Transverse colon (tissue), 4 donors: ENCODE results near the gene NAGLU. TPM values are rescaled to one million over a fixed set of nuclear protein-coding genes. Genes with fewer than 3 reads are reported as not detected.

Source experiments
- DNase-seq: peaks from one replicate; pipeline ENCODE4 v3.0.0-alpha.2; 2019
- H3K27ac ChIP-seq, 4 donors: fragments of 200-600 bp; sonication (generic); 2 replicates each; pipeline ENCODE4 v1.5.1; 2016 to 2018; ENCODE audit warnings: inconsistent platforms in 4 of 4
- H3K27me3 ChIP-seq: fragments of 200-600 bp; sonication (generic); 2 replicates; pipeline ENCODE4 v1.5.1; 2017; ENCODE audit warnings: inconsistent platforms
- H3K36me3 ChIP-seq, 4 donors: fragments of 200-600 bp; sonication (generic); 2 replicates each; pipeline ENCODE4 v1.5.1; 2017 to 2019; ENCODE audit warnings: inconsistent platforms in 4 of 4
- H3K4me1 ChIP-seq, 4 donors: fragments of 200-600 bp; sonication (generic); 2 replicates each; pipeline ENCODE4 v1.5.1; 2017 to 2020; ENCODE audit warnings: inconsistent platforms in 4 of 4
- H3K4me3 ChIP-seq, 4 donors: fragments of 200-600 bp; sonication (generic); 1 replicate in 1 of 4; 2 replicates in 3 of 4; pipeline versions ENCODE4 v1.5.1 to v1.6.1; 2017 to 2019; ENCODE audit warnings: inconsistent platforms in 4 of 4
- H3K9me3 ChIP-seq, 2 donors: fragments of 200-600 bp; sonication (generic); 2 replicates each; pipeline ENCODE4 v1.5.1; 2017 to 2019; ENCODE audit warnings: inconsistent platforms in 2 of 2
- EP300 ChIP-seq: sonication (generic); formaldehyde crosslinking; IDR thresholded peaks from one replicate; pipeline ENCODE4 v1.6.1; 2017; ENCODE audit warnings: antibody characterized with exemption, low read depth
- POLR2A ChIP-seq: fragments of 450-650 bp; IDR thresholded peaks from one replicate; pipeline ENCODE4 v1.6.1; 2016; ENCODE audit warnings: antibody characterized with exemption, mild to moderate bottlenecking, moderate library complexity
- POLR2AphosphoS5 ChIP-seq, 3 donors: sonication (generic); formaldehyde crosslinking; IDR thresholded peaks; one replicate each; pipeline ENCODE4 v1.6.1; 2016; ENCODE audit warnings: antibody characterized with exemption in 3 of 3
- WGBS, 2 donors: methylation state at CpG; one replicate each; pipeline ENCODE4 v1.1.5; 2018; ENCODE audit warnings: low coverage in 1 of 2; 5-methylcytosine and 5-hydroxymethylcytosine counted together
- in situ Hi-C, 4 donors: fragments of 200-750 bp; cut with MboI; loops; one replicate each; pipeline versions ENCODE4 v1.15.0 to v1.15.1; 2017; ENCODE audit warnings: low sequenced_read_pairs in 3 of 4, low pct_ligation_motif_present in 1 of 4, low pct_unique_long_range_greater_than_20kb in 1 of 4
- intact Hi-C: fragments of 100-400 bp; cut with DNase I; formaldehyde crosslinking; loops from one replicate; pipeline ENCODE4 v1.15.1; 2023; ENCODE audit warnings: low total_unique reads
- total RNA-seq, 4 donors: library from RNA; depleted of rRNA; stranded (reverse); fragments of >200 nt; gene quantifications; one replicate each; pipeline ENCODE4 v1.1.0, GENCODE V29; 2016
- TF ChIP-seq, protein P1 (sequence below), 5 experiments: fragments of 200-600 bp in 3 of 5; fragments of 450-650 bp in 2 of 5; sonication (generic) in 3 of 5; IDR thresholded peaks; 1 replicate in 2 of 5; 2 replicates in 3 of 5; pipeline ENCODE4 v1.5.1; 2016 to 2017; ENCODE audit warnings: antibody characterized with exemption in 5 of 5, inconsistent platforms in 3 of 5, mild to moderate bottlenecking in 2 of 5, moderate library complexity in 1 of 5

NAGLU gene
- total RNA-seq, 4 donors from 2014 or later: 35.4 to 95.7 (median 66.2) TPM

DNA sequence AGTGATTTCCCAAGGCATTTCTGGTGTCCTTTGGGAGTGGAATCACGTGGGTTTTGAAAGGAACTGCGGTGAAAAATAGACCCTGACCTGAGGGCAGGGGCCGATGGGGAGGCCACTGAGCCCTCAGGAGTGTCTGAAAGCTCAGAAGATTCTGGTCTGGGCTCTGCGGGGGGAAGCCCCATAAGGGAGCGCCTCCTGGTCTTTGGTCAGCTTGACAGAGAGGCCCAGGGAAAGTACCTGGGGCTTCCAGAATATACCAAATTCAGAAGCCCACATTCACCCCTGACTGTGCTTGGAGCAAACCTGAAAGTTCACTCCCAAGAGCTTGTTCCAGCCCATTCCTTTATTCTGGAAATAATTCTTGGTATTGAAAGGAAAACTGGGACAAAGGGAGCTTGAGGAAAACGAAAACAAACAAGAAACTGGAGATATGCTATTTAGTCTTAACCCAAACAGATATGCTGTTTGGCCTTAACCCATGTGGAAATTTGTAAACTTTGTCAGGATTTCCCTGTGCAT is 23.2 kb upstream of the NAGLU start:
- Histone ChIP-seq H3K4me3 (no peak overlapping the region), H3K4me1 (peaks cover 2 to 26% (median 8%) of the 10 kb centered on the region in 4 donors), H3K36me3 (peaks cover 0 to 18% (median under 1%) of the 10 kb centered on the region in 4 donors), H3K9me3 (no peaks in the 10 kb centered on the region), H3K27ac (peak overlapping the region; percentile 40 to 64 (median 46)), H3K27me3 (no peaks in the 10 kb centered on the region)
- WGBS, 2 donors: 61% methylated on average over 6 of the region's 6 CpGs; no CpG with 5 or more reads in 1 of the 2 donors
- TF ChIP-seq EP300 (no peak), POLR2AphosphoS5 (IDR thresholded peaks at IDR 0.05) (no peak), POLR2A (no peak)
- TF ChIP-seq, protein P1, sequence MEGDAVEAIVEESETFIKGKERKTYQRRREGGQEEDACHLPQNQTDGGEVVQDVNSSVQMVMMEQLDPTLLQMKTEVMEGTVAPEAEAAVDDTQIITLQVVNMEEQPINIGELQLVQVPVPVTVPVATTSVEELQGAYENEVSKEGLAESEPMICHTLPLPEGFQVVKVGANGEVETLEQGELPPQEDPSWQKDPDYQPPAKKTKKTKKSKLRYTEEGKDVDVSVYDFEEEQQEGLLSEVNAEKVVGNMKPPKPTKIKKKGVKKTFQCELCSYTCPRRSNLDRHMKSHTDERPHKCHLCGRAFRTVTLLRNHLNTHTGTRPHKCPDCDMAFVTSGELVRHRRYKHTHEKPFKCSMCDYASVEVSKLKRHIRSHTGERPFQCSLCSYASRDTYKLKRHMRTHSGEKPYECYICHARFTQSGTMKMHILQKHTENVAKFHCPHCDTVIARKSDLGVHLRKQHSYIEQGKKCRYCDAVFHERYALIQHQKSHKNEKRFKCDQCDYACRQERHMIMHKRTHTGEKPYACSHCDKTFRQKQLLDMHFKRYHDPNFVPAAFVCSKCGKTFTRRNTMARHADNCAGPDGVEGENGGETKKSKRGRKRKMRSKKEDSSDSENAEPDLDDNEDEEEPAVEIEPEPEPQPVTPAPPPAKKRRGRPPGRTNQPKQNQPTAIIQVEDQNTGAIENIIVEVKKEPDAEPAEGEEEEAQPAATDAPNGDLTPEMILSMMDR (IDR thresholded peaks at IDR 0.05): no peak
- in situ Hi-C loops (loop anchor here in 2 of 4 donors (5.0 to 25.0 kb wide), 4 partner anchors 85 to 200 kb away; partner anchors contain the start of gene CAVIN1 (in 1 of the 2)), intact Hi-C loops (no loop called here)
- DNase-seq: no peak

DNA sequence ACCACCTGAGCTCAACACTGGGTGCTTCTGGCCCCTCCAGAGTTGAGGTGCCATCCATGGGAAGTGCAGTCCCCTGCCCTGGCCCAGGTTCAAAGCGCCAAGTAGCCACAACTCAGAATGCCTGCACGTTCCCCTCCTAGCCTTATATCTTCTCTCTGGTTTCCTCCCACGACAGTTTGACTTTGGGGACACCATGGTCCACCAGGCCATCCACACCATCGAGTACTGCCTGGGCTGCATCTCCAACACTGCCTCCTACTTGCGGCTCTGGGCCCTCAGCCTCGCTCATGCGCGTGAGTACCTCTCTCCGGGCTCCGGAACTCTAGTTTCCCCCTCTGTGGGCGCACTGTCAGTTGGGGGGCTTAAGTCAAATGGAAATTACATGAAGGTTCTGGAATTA is 22.4 kb upstream of the NAGLU start:
- DNase-seq: no peak
- H3K27me3 ChIP-seq: no peaks in the 10 kb centered on the region
- no peak for TF ChIP-seq EP300
- TF ChIP-seq POLR2A: no peak
- TF ChIP-seq, protein P1 (IDR thresholded peaks at IDR 0.05): no peak
- no peak for TF ChIP-seq POLR2AphosphoS5 (IDR thresholded peaks at IDR 0.05)
- H3K36me3 ChIP-seq: peaks cover 0 to 10% (median 0%) of the 10 kb centered on the region in 4 donors
- in situ Hi-C loops: loop anchor here in 2 of 4 donors (5.0 to 25.0 kb wide), 4 partner anchors 86 to 201 kb away; partner anchors contain the start of gene CAVIN1 (in 1 of the 2)
- peak overlapping the region; percentile 40 to 64 (median 46) for H3K27ac ChIP-seq
- intact Hi-C loops: no loop called here
- 89 to 97% methylated on average over 5 to 11 of the region's 11 CpGs for WGBS, 2 donors
- peaks cover 11 to 35% (median 17%) of the 10 kb centered on the region in 4 donors for H3K4me1 ChIP-seq
- H3K4me3 ChIP-seq: no peak overlapping the region
- H3K9me3 ChIP-seq: no peaks in the 10 kb centered on the region

DNA sequence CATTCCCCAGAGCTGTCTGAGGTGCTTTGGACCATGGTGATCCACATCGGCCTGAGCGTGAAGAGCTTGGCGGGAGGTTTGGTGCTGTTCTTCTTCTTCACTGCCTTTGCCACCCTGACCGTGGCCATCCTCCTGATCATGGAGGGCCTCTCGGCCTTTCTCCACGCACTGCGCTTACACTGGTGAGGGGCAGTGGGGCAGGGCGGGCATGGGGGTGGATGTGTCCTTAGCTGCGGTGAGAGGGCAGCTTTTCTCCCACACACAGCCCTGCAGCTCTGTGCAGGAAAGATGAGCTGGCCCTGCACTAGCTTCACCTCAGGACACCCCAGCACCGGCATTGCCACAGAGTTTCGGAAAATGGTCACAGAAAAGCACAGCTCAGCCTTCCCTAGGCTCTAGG is 21.8 kb upstream of the NAGLU start:
- WGBS, 2 donors: 98% methylated on average over 10 of the region's 11 CpGs; no CpG with 5 or more reads in 1 of the 2 donors
- TF ChIP-seq EP300 (no peak), POLR2A (no peak), POLR2AphosphoS5 (IDR thresholded peaks at IDR 0.05) (no peak)
- TF ChIP-seq, protein P1 (IDR thresholded peaks at IDR 0.05): no peak
- in situ Hi-C loops: loop anchor here in 2 of 4 donors (5.0 to 25.0 kb wide), 4 partner anchors 87 to 202 kb away; partner anchors contain the start of gene CAVIN1 (in 1 of the 2)

DNA sequence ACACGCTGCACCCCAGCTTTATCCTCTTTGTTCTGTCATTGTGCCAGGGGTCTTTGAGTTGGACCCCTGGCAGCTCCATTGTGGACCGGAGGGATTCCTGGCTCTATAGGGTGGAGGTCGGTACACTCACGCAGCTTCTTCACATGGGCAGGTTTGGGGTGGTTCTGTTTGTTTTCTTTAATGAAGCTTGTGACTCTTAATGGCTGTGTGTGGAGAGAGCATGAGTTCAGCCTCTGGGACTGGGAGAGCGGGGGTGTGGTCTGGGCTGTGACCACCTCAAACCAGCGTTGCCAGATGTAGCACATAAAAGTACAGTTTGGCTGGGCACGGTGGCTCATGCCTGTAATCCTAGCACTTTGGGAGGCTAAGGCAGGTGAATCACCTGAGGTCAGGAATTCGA is 21.2 kb upstream of the NAGLU start:
- H3K27me3 ChIP-seq: no peaks in the 10 kb centered on the region
- DNase-seq: no peak
- in situ Hi-C loops (loop anchor here in 2 of 4 donors (5.0 to 25.0 kb wide), 4 partner anchors 88 to 203 kb away; partner anchors contain the start of gene CAVIN1 (in 1 of the 2)), intact Hi-C loops (no loop called here)
- H3K4me1 ChIP-seq: peaks cover 23 to 40% (median 29%) of the 10 kb centered on the region in 4 donors
- no peak for TF ChIP-seq POLR2A
- TF ChIP-seq EP300: no peak
- TF ChIP-seq, protein P1 (IDR thresholded peaks at IDR 0.05): no peak
- TF ChIP-seq POLR2AphosphoS5 (IDR thresholded peaks at IDR 0.05): no peak
- 86% methylated on average over 8 of the region's 8 CpGs; no CpG with 5 or more reads in 1 of the 2 donors for WGBS, 2 donors
- no peaks in the 10 kb centered on the region for H3K9me3 ChIP-seq
- peaks cover 0 to 10% (median 0%) of the 10 kb centered on the region in 4 donors for H3K36me3 ChIP-seq
- H3K27ac ChIP-seq: no peak overlapping the region
- H3K4me3 ChIP-seq: no peak overlapping the region

More for the DNA sequence above, 21.8 kb upstream of the NAGLU start:
- DNase-seq: no peak
- Histone ChIP-seq H3K36me3 (peaks cover 0 to 10% (median 0%) of the 10 kb centered on the region in 4 donors), H3K4me1 (peaks cover 17 to 35% (median 23%) of the 10 kb centered on the region in 4 donors), H3K9me3 (no peaks in the 10 kb centered on the region), H3K27me3 (no peaks in the 10 kb centered on the region), H3K4me3 (no peak overlapping the region), H3K27ac (no peak overlapping the region)
- intact Hi-C loops: no loop called here
